ENCODE measurements around the gene LTA4H.
"Not testable (repeated sequence)": the region's sequence is repeated elsewhere in the genome, so short reads cannot be mapped to it uniquely, and the experiment has no call there.

LTA4H gene

DNA sequence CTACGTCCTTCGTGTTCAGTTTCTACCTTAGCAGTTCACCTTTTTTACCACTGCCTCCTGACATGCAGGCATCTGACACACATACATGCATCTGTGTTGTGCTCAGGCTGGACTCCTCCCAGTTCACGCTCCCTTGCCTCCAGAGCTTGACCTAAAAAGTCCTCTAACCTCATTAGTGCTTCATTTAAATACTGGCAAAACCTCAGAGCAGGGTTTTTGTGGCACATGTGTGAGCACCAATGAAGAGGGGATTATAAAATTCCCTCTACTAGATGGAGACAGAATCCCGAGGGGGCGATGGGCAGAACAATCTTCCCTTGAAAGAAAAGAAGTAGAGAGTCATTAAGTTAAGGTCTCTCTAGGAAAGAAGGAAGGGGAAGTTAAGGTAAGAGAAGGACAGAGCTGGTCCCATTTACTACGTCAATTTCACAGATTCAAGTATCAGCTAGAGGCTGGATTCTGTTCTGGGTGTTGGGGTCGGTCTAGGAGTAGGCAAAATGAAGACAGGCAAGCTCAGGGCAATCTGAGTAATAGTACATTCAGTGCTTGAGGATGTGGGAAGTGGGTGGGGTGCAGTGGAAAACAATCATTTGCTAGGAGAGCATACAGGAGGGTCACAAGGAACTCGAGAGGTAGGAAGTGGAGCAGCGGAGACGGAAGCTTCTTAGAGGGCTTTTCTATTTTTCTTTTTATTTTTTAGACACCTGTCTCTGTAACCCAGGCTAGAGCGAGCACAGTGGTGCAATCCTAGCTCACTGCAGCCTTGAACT lies 46.7 kb downstream of the LTA4H start:
- DNase-seq, result no peak

DNA sequence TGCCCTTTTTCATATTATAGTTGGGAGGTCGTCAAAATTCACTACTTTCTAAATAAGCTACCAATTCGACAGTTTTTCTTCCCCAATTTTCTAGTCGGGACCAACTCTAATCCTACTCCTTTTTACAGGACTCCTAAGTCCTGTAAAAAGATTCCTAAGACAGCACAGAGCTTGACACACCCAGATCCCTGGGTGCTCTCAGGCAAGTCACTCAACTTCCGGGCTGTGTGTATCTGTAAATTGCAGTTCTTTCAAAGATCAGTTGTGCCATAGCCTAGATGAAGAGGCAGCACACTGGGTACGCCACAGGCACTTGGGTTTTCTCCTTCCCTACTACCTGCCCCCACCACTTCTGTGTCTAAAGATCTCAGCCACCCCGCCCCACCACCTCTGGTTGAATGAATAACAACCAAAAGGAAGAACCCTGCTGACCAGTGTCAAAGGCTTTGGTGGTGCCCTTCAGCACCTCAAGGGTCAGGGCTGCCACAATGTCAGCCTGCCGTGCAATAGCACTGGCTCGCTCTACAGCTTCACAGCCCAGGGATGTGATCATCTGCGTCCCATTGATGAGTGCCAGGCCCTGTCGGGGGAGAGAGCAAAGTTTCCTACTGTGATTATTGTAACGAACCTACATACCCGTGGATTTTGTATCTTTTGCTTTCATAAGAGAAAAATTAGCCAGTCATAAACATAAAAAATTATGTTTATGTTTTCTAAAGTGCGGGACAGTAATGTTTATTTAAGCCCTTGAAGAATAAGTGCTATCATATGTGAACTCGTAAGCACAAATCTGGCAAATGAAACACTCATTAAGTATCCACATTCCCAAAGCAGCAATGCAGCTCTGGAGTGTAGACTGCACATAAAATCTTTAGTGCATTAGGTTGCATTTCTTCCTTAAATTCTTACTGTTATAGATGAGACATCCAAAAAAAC lies 48.5 kb downstream of the LTA4H start:
- DNase-seq, result no peak

DNA sequence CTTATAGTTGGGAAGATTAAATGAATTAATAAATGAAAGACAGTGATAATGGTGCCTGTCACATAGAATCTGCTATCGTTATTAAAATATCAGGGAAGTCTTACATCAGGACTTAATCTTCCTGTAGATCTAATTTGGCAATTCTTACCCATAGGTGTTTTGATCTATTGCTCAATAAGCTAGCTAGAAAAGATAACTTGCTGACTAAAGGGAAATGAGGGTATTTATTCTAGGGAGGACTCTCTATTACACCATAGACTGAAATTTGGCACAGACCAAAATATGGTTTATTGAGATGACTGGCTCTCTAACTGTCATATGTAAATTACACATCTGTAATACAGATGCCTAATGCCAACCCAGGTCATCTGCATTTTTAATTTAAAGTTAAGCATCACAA lies 50.7 kb downstream of the LTA4H start:
- DNase-seq, result no peak

GRCh38 chr12:95982602-95983001 lies 52.8 kb downstream of the LTA4H start:
- no peak for DNase-seq

DNA sequence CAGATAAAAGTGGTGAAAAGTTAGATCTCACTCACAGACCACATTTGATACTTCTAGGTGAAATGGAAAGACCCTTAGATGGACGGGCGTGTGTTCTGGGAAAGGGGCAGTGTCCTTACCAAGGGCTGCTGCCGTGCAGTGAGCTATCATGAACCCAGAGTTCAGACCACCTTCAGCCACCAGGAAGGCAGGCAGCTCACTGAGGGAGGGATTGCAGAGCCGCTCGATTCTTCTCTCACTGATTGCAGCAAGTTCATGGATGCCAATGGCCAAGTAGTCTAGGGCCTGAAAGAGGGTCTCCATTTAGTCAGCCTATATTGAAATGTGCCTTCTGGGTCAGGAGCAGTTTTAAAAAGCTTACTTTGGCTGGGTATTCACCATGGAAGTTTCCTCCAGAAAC lies 55.0 kb downstream of the LTA4H start:
- DNase-seq, result no peak

DNA sequence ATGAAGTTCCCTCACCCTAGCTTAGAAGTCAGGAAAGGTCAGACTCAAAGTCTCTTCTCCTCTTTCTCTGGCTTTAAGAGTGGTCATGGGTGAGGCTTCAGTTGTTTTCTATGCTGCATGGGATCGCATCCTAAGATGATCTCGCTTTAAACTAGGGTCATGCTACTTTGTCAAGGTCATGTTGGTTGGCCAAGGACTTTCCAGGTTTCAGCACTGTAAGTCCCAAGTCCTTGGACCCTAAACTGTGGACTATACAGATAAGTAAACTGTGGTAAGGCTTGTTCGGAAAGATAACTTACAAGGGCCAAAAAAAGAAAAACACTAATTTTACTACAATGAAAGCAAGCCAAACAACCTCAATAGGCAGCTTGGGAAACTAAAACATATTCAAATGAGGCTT lies 56.6 kb downstream of the LTA4H start:
- DNase-seq, result no peak

- DNase-seq, result no peak
Measured at GRCh38 chr12:95978351-95978750, 57.0 kb downstream of the LTA4H start.

DNA sequence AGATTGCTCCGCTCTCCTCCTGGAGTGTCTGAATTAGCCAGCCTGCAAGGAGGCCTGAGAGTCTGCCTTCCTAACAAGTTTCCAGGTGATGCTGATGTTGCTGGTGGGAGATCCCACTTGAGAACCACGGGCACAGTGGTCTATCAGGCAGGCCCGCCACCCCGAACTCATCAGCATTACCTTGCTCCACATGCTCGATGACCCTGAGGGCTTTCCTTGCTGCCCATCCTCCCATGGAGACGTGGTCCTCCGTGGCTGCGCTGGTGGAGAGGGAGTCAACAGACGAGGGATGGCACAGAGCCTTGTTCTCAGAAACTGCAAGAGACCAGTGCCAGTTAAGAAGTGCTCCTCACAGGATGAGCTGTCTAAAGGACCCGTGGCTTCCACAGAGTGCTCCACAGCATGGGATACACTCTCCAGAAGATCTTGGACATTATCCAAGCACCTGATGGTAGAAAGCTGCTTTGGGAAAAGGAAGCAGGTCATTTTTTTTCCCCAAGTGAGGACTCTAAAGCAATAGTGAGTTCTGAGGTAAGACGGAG lies 57.6 kb downstream of the LTA4H start:
- no peak for DNase-seq

- no peak for DNase-seq
Measured at GRCh38 chr12:95976416-95976832, 59.0 kb downstream of the LTA4H start.

GRCh38 chr12:95975491-95975890 lies 59.9 kb downstream of the LTA4H start:
- DNase-seq, result no peak

GRCh38 chr12:95974358-95974757 lies 61.0 kb downstream of the LTA4H start:
- no peak for DNase-seq

- DNase-seq, result no peak
Measured at GRCh38 chr12:95972832-95973456, 62.4 kb downstream of the LTA4H start.

- no peak for DNase-seq
Measured at GRCh38 chr12:95970905-95971304, 64.5 kb downstream of the LTA4H start.

GRCh38 chr12:95969116-95969515 lies 66.3 kb downstream of the LTA4H start:
- DNase-seq, result not testable (repeated sequence)

DNA sequence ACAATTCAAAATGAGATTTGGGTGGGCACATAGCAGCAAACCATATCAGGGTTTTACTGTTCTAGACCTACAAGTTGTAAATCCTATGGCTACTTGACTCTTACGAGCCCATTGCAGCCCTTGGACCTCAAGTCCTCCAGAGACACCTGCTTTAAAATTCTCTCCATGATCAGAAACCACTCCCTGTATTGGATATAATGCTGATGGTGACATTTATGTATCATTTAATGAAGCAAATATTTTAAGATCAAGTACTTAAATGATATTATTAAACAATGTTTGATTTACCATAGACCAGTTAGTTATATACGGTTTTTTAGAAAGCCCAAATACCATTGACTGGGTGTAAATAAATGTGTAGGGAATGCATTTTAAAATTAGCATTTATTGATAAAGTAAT lies 68.1 kb downstream of the LTA4H start:
- DNase-seq, result no peak

DNA sequence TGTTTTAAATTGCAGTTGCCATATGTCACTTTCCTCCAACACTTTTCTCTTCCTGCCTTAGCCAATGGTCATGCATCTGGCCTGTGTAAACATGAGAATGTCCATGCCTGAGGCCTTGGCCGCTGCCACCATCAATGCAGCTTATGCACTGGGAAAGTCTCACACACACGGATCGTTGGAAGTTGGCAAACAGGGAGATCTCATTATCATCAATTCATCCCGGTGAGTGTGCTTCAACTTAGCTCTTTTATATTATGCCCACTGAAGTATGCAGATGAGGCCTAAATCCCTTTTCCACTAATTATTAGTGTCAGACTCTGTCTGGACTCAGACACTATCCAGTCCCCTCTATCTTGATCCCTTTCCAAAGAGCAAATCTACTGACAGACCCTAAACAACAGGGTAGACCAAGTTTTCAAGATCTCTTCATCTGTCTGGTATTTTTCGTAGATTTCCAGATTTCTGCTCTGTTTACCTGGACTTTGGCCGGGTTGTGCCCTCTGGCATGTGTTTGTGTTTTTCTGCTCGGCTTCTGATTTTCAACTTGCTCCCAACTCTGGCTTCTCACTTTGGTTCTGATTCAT lies 69.0 kb downstream of the LTA4H start:
- no peak for DNase-seq

DNA sequence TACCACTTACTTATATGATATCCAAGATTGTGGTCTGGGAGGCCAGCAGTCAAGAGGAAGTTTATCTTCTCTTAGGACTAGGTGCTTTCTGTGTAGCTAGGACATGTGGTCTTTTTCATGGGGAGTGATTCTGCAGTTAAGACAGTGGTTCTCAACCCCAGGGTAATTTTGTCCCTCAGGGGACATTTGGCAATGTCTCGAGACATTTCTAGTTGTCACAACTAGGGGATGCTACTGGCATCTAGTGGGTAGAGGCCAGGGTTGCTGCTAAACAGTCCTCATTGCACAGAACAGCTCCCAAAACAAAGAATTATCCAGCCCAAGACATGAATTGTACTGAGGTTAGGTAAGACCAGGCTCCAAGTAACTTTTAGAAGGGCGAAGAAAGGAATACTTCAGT lies 72.3 kb downstream of the LTA4H start:
- no peak for DNase-seq

GRCh38 chr12:95962222-95962621 lies 73.2 kb downstream of the LTA4H start:
- DNase-seq, result no peak

DNA sequence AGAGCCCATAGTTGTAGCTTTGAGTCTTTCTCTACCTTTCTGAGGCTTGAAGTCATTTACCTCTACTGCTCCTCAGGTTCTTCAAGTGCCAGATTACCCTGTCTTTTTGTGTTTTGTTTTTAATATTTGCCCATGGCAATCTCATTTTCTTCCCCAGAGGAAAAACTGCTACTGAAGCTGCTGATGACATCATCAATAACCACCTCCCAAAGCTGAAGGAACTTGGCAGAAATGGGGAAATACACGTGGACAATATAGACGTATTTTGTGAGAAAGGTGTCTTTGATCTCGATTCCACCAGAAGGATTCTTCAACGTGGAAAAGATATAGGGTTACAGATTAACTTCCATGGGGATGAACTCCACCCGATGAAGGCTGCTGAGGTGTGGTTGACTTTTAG lies 75.1 kb downstream of the LTA4H start:
- no peak for DNase-seq

DNA sequence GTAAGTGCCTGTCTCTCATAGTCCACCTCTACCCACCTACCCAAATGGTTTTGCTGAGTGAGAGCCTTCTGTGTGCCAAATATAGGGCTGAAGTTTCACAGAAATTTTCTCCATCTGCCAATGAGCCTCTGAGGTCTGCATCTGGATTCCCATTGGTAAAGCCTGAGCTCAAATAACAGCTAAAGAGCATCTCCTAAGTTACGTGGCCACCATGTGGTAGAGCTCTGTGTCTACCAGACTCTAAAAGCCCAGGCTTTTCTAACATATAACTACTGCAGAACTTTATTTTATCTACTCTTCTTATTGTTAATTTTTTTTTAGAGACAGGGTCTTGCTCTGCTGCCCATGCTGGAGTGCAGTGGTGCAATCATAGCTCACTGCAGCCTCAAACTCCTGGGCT lies 76.3 kb downstream of the LTA4H start:
- no peak for DNase-seq

GRCh38 chr12:95956557-95957145 lies 78.7 kb downstream of the LTA4H start:
- DNase-seq, result no peak

GRCh38 chr12:95955549-95956159 lies 79.7 kb downstream of the LTA4H start:
- no peak for DNase-seq

Data from CD4-positive, alpha-beta T cell treated with Interleukin-15 for 1 hour (primary cell).